GM21526 (cell line): ENCODE results near the gene NDUFB11.
"Not testable (repeated sequence)": the region's sequence is repeated elsewhere in the genome, so short reads cannot be mapped to it uniquely, and the experiment has no call there.

Experiments
- ATAC-seq: cut with Tn5 transposase; IDR thresholded peaks from one replicate; pipeline ENCODE4 v1.9.1; 2021; ENCODE audit warnings: moderate library complexity; ENCODE audit not compliant: unreplicated experiment, low FRiP score

Gene NDUFB11

GRCh38 chrX:47146936-47147859 is 2.7 kb upstream of the NDUFB11 start:
- ATAC-seq = no peak

GRCh38 chrX:47146121-47146935 is 1.8 kb upstream of the NDUFB11 start:
- ATAC-seq = no peak

GRCh38 chrX:47145395-47146120 is 1.1 kb upstream of the NDUFB11 start:
- peak; percentile 19 for ATAC-seq

- no peak for ATAC-seq
Observed at GRCh38 chrX:47143894-47144625, 442 bp downstream of the NDUFB11 start.

GRCh38 chrX:47138171-47138570 is 6.3 kb downstream of the NDUFB11 start:
- ATAC-seq = no peak

- not testable (repeated sequence) for ATAC-seq
Observed at GRCh38 chrX:47135650-47136049, 8.9 kb downstream of the NDUFB11 start.

GRCh38 chrX:47133493-47133892 is 11.0 kb downstream of the NDUFB11 start:
- no peak for ATAC-seq

GRCh38 chrX:47129899-47130358 is 14.6 kb downstream of the NDUFB11 start:
- no peak for ATAC-seq

GRCh38 chrX:47129157-47129898 is 15.2 kb downstream of the NDUFB11 start:
- ATAC-seq = peak; percentile 94

GRCh38 chrX:47124466-47124865 is 20.0 kb downstream of the NDUFB11 start:
- not testable (repeated sequence) for ATAC-seq

GRCh38 chrX:47116551-47117110 is 27.9 kb downstream of the NDUFB11 start:
- not testable (repeated sequence) for ATAC-seq

GRCh38 chrX:47112316-47112954 is 32.1 kb downstream of the NDUFB11 start:
- ATAC-seq = no peak

GRCh38 chrX:47110936-47111615 is 33.4 kb downstream of the NDUFB11 start:
- ATAC-seq = not testable (repeated sequence)

- no peak for ATAC-seq
Observed at GRCh38 chrX:47101206-47101605, 43.3 kb downstream of the NDUFB11 start.

- ATAC-seq = no peak
Observed at GRCh38 chrX:47098338-47099094, 46.0 kb downstream of the NDUFB11 start.

GRCh38 chrX:47097018-47097417 is 47.5 kb downstream of the NDUFB11 start:
- no peak for ATAC-seq

GRCh38 chrX:47093860-47094259 is 50.6 kb downstream of the NDUFB11 start:
- ATAC-seq = no peak
